ENCODE results near the gene AGXT.

Gene AGXT

GRCh38 chr2:240929364-240930095 is 60.9 kb downstream of the AGXT start:
- no peak for DNase-seq (ENCODE audit: low spot score)
